K562 (cell line): ENCODE results near the gene GRPEL2. TPM values are rescaled to one million over a fixed set of nuclear protein-coding genes. Genes with fewer than 3 reads are reported as not detected.

Source experiments
- ARNT ChIP-seq, 2 experiments: fragments of 450-650 bp; IDR thresholded peaks; 2 replicates each; pipeline ENCODE4 v1.6.1; 2016; ENCODE audit warnings: mild to moderate bottlenecking in 1 of 2
- CBX5 ChIP-seq: IDR thresholded peaks from 2 replicates; pipeline ENCODE4 v1.6.1; 2014; ENCODE audit warnings: low read depth, borderline replicate concordance
- FOXK2 ChIP-seq, 2 experiments: fragments of 450-650 bp; IDR thresholded peaks in 1 of 2; conservative IDR thresholded peaks in 1 of 2; 2 replicates each; pipeline ENCODE4 v1.6.1; 2016; ENCODE audit warnings: low read depth in 2 of 2, mild to moderate bottlenecking in 1 of 2
- IFI16 ChIP-seq: fragments of 250-450 bp; sonication (Bioruptor Pico); IDR thresholded peaks from 2 replicates; pipeline ENCODE4 v2.1.2; 2022; ENCODE audit warnings: mild to moderate bottlenecking, inconsistent platforms
- KDM1A ChIP-seq, 2 experiments: fragments of 450-650 bp; IDR thresholded peaks; 2 replicates each; pipeline ENCODE4 v1.6.1; 2016; ENCODE audit warnings: mild to moderate bottlenecking in 2 of 2
- KLF16 ChIP-seq: IDR thresholded peaks from 2 replicates; pipeline ENCODE4 v1.6.1; 2016; ENCODE audit warnings: antibody characterized with exemption
- NFATC3 ChIP-seq: fragments of 450-650 bp; IDR thresholded peaks from 2 replicates; pipeline ENCODE4 v1.6.1; 2017; ENCODE audit warnings: mild to moderate bottlenecking
- NR2C2 ChIP-seq, 2 experiments: fragments of 200-800 bp in 1 of 2; sonication (Bioruptor generic) in 1 of 2; sonication (generic) in 1 of 2; formaldehyde crosslinking in 1 of 2; IDR thresholded peaks; 2 replicates each; pipeline versions ENCODE4 v1.6.1 to v1.8.0; 2016 to 2022; ENCODE audit warnings: mild to moderate bottlenecking in 1 of 2, missing compliant biosample characterization in 1 of 2, missing genetic modification characterization in 1 of 2, missing genetic modification reagents in 1 of 2
- PHF21A ChIP-seq: fragments of 450-650 bp; IDR thresholded peaks from 2 replicates; pipeline ENCODE4 v1.6.1; 2017; ENCODE audit warnings: low read depth, borderline replicate concordance
- SREBF2 ChIP-seq: sonication (generic); formaldehyde crosslinking; IDR thresholded peaks from 2 replicates; pipeline ENCODE4 v1.4.0; 2020; ENCODE audit warnings: mild to moderate bottlenecking, missing genetic modification reagents
- ZFP1 ChIP-seq: fragments of 450-650 bp; formaldehyde crosslinking; IDR thresholded peaks from 2 replicates; pipeline ENCODE4 v1.4.0; 2020; ENCODE audit warnings: mild to moderate bottlenecking, mixed read lengths
- ZKSCAN8 ChIP-seq: fragments of 200-800 bp; sonication (Bioruptor generic); IDR thresholded peaks from 2 replicates; pipeline ENCODE4 v1.6.1; 2016; ENCODE audit warnings: missing genetic modification characterization, missing compliant biosample characterization
- ZNF212 ChIP-seq: fragments of 450-650 bp; formaldehyde crosslinking; IDR thresholded peaks from 2 replicates; pipeline ENCODE4 v1.4.0; 2020; ENCODE audit warnings: mild to moderate bottlenecking
- polyA plus RNA-seq, 8 experiments: library from polyadenylated mRNA; depleted of rRNA in 4 of 8; stranded (reverse) in 5 of 8; unstranded in 3 of 8; fragments of >200 nt; fragmentation: Nextera tagmentation in 2 of 8; fragmentation: Illumina TruSeq in 1 of 8; extraction: Ambion mirVana in 2 of 8; extraction: Trizol in 1 of 8; gene quantifications; 2 replicates each; pipeline versions ENCODE4 v1.2.1 to v1.2.3, GENCODE V29; 2011 to 2014; ENCODE audit warnings: inconsistent platforms in 1 of 8, missing spikeins in 1 of 8
- total RNA-seq, 7 experiments: library from RNA; depleted of rRNA in 6 of 7; stranded (reverse); fragments of >200 nt in 6 of 7; fragmentation: Illumina TruSeq in 2 of 7; extraction: Trizol in 2 of 7; gene quantifications; 2 replicates each; pipeline versions ENCODE4 v1.2.1 to v1.2.3, GENCODE V29; 2011 to 2021; ENCODE audit warnings: low replicate concordance in 1 of 7
- TF ChIP-seq, protein P1 (sequence below): fragments of 450-650 bp; IDR thresholded peaks from 2 replicates; pipeline ENCODE4 v1.6.1; 2017; ENCODE audit warnings: antibody characterized with exemption
- TF ChIP-seq, protein P2 (sequence below): fragments of 450-650 bp; IDR thresholded peaks from 2 replicates; pipeline ENCODE4 v1.6.1; 2018; ENCODE audit warnings: mild to moderate bottlenecking, low read depth; ENCODE audit not compliant: partially characterized antibody
- TF ChIP-seq, protein P3 (sequence below): sonication (generic); formaldehyde crosslinking; IDR thresholded peaks from 2 replicates; pipeline ENCODE4 v1.8.1; 2022; ENCODE audit warnings: missing genetic modification reagents
- TF ChIP-seq, protein P4 (sequence below): IDR thresholded peaks from 2 replicates; pipeline ENCODE4 v1.6.1; 2014; ENCODE audit warnings: antibody characterized with exemption
- TF ChIP-seq, protein P5 (sequence below): fragments of 450-650 bp; IDR thresholded peaks from 2 replicates; pipeline ENCODE4 v1.6.1; 2014; ENCODE audit warnings: low read depth, mild to moderate bottlenecking, moderate library complexity, borderline replicate concordance
- TF ChIP-seq, protein P6 (sequence below): sonication (generic); formaldehyde crosslinking; IDR thresholded peaks from 2 replicates; pipeline ENCODE4 v1.8.0; 2022; ENCODE audit warnings: missing genetic modification reagents, mild to moderate bottlenecking, moderate library complexity, borderline replicate concordance
- TF ChIP-seq, protein P7 (sequence below): sonication (generic); formaldehyde crosslinking; IDR thresholded peaks from 2 replicates; pipeline ENCODE4 v1.9.0; 2022; ENCODE audit warnings: mild to moderate bottlenecking, missing genetic modification reagents

Gene GRPEL2
- total and polyA plus RNA-seq, 9 of the 15 experiments (the other 6 are each of a cell fraction or from before 2014, with no cell fraction given): 11.2 to 40.5 (median 25.8) TPM

DNA sequence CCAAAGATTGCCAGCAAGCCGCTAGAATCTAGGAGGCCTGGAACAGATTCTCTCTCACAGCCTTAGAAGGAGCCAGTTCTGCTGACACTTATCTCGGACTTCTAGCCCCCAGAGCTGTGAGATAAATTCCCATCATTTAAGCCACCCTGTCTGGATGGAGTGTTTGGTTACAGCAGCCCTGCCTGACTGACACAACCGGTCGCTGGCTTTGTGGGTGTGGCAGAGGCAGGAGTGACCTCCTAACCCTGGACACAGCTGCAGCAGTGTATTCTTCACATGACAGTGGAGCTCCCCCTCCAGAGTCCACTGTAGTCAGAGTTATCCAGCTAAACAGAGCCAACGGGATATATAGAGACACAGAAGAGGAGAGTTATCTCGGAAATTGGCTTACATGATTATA lies 55.0 kb downstream of the GRPEL2 start (continued):
- TF ChIP-seq, protein P1, sequence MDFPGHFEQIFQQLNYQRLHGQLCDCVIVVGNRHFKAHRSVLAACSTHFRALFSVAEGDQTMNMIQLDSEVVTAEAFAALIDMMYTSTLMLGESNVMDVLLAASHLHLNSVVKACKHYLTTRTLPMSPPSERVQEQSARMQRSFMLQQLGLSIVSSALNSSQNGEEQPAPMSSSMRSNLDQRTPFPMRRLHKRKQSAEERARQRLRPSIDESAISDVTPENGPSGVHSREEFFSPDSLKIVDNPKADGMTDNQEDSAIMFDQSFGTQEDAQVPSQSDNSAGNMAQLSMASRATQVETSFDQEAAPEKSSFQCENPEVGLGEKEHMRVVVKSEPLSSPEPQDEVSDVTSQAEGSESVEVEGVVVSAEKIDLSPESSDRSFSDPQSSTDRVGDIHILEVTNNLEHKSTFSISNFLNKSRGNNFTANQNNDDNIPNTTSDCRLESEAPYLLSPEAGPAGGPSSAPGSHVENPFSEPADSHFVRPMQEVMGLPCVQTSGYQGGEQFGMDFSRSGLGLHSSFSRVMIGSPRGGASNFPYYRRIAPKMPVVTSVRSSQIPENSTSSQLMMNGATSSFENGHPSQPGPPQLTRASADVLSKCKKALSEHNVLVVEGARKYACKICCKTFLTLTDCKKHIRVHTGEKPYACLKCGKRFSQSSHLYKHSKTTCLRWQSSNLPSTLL: no peak
- TF ChIP-seq KLF16 (0 out of 2 replicates have a peak, but pooled peaks have one; percentile 8), ZNF212 (CRISPR knock-in tag) (no peak), ZFP1 (CRISPR knock-in tag) (no peak), NFATC3 (no peak), CBX5 (no peak), ZKSCAN8 (CRISPR knock-in tag) (no peak), ARNT (IDR thresholded peaks at IDR 0.05) (no peak), IFI16 (CRISPR knock-in tag) (no peak), NR2C2 (CRISPR knock-in tag; IDR thresholded peaks at IDR 0.05) (no peak), NR2C2 (tag; IDR thresholded peaks at IDR 0.05) (peak; percentile 86), FOXK2 (conservative IDR thresholded peaks at IDR 0.05 in 1 of 2, IDR thresholded peaks at IDR 0.05 in 1 of 2; ENCODE audit: low read depth in 2 of 2) (0 out of 4 replicates have a peak, but pooled peaks of 1 of the 2 experiments have one; percentile 23), KDM1A (IDR thresholded peaks at IDR 0.05) (peak; percentile 11 to 31; a peak in 1 of 4 replicates), PHF21A (no peak), SREBF2 (CRISPR knock-in tag) (no peak)
- TF ChIP-seq, protein P2, sequence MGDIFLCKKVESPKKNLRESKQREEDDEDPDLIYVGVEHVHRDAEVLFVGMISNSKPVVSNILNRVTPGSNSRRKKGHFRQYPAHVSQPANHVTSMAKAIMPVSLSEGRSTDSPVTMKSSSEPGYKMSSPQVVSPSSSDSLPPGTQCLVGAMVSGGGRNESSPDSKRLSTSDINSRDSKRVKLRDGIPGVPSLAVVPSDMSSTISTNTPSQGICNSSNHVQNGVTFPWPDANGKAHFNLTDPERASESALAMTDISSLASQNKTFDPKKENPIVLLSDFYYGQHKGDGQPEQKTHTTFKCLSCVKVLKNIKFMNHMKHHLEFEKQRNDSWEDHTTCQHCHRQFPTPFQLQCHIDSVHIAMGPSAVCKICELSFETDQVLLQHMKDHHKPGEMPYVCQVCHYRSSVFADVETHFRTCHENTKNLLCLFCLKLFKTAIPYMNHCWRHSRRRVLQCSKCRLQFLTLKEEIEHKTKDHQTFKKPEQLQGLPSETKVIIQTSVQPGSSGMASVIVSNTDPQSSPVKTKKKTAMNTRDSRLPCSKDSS: no peak
- TF ChIP-seq, protein P3, sequence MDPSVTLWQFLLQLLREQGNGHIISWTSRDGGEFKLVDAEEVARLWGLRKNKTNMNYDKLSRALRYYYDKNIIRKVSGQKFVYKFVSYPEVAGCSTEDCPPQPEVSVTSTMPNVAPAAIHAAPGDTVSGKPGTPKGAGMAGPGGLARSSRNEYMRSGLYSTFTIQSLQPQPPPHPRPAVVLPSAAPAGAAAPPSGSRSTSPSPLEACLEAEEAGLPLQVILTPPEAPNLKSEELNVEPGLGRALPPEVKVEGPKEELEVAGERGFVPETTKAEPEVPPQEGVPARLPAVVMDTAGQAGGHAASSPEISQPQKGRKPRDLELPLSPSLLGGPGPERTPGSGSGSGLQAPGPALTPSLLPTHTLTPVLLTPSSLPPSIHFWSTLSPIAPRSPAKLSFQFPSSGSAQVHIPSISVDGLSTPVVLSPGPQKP (CRISPR knock-in tag): no peak
- TF ChIP-seq, protein P4, sequence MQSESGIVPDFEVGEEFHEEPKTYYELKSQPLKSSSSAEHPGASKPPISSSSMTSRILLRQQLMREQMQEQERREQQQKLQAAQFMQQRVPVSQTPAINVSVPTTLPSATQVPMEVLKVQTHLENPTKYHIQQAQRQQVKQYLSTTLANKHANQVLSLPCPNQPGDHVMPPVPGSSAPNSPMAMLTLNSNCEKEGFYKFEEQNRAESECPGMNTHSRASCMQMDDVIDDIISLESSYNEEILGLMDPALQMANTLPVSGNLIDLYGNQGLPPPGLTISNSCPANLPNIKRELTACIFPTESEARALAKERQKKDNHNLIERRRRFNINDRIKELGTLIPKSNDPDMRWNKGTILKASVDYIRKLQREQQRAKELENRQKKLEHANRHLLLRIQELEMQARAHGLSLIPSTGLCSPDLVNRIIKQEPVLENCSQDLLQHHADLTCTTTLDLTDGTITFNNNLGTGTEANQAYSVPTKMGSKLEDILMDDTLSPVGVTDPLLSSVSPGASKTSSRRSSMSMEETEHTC: no peak
- TF ChIP-seq, protein P5, sequence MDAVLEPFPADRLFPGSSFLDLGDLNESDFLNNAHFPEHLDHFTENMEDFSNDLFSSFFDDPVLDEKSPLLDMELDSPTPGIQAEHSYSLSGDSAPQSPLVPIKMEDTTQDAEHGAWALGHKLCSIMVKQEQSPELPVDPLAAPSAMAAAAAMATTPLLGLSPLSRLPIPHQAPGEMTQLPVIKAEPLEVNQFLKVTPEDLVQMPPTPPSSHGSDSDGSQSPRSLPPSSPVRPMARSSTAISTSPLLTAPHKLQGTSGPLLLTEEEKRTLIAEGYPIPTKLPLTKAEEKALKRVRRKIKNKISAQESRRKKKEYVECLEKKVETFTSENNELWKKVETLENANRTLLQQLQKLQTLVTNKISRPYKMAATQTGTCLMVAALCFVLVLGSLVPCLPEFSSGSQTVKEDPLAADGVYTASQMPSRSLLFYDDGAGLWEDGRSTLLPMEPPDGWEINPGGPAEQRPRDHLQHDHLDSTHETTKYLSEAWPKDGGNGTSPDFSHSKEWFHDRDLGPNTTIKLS: no peak
- TF ChIP-seq, protein P6, sequence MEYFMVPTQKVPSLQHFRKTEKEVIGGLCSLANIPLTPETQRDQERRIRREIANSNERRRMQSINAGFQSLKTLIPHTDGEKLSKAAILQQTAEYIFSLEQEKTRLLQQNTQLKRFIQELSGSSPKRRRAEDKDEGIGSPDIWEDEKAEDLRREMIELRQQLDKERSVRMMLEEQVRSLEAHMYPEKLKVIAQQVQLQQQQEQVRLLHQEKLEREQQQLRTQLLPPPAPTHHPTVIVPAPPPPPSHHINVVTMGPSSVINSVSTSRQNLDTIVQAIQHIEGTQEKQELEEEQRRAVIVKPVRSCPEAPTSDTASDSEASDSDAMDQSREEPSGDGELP (CRISPR knock-in tag): peak; percentile 93
- TF ChIP-seq, protein P7, sequence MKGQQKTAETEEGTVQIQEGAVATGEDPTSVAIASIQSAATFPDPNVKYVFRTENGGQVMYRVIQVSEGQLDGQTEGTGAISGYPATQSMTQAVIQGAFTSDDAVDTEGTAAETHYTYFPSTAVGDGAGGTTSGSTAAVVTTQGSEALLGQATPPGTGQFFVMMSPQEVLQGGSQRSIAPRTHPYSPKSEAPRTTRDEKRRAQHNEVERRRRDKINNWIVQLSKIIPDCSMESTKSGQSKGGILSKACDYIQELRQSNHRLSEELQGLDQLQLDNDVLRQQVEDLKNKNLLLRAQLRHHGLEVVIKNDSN (CRISPR knock-in tag): no peak
